GM20431 (cell line): ENCODE measurements around the gene MAD2L1.
"Not testable (repeated sequence)": the region's sequence is repeated elsewhere in the genome, so short reads cannot be mapped to it uniquely, and the experiment has no call there.

ENCODE experiments used
- in situ Hi-C: fragments of 300-500 bp; cut with MseI, MboI; formaldehyde crosslinking; loops from one replicate; pipeline ENCODE4 v1.15.0; 2020; ENCODE audit warnings: low sequenced_read_pairs; ENCODE audit not compliant: unreplicated experiment

Gene MAD2L1

GRCh38 chr4:120066517-120067340, at the start of gene MAD2L1:
Gene MAD2L1 (minus strand): TSS chr4:120066848. CDS start chr4:120066734, 114 bp downstream.
- in situ Hi-C loops, result no loop called here

- in situ Hi-C loops, result no loop called here
Observed at GRCh38 chr4:120111745-120112144, 45.1 kb upstream of the MAD2L1 start.

- in situ Hi-C loops, result no loop called here
Observed at GRCh38 chr4:120109406-120109805, 42.8 kb upstream of the MAD2L1 start.

- in situ Hi-C loops, result no loop called here
Observed at GRCh38 chr4:120105472-120105871, 38.8 kb upstream of the MAD2L1 start.

GRCh38 chr4:120096508-120097297, 30.1 kb upstream of the MAD2L1 start:
- in situ Hi-C loops, result no loop called here

- in situ Hi-C loops, result no loop called here
Observed at GRCh38 chr4:120088507-120088906, 21.9 kb upstream of the MAD2L1 start.

GRCh38 chr4:120088066-120088465, 21.4 kb upstream of the MAD2L1 start:
- in situ Hi-C loops, result not testable (repeated sequence)

GRCh38 chr4:120085705-120086104, 19.1 kb upstream of the MAD2L1 start:
- in situ Hi-C loops, result no loop called here

GRCh38 chr4:120084327-120084726, 17.7 kb upstream of the MAD2L1 start:
- in situ Hi-C loops, result no loop called here

GRCh38 chr4:120083152-120083551, 16.5 kb upstream of the MAD2L1 start:
- in situ Hi-C loops, result no loop called here

GRCh38 chr4:120082251-120082650, 15.6 kb upstream of the MAD2L1 start:
- in situ Hi-C loops, result no loop called here

GRCh38 chr4:120081726-120082125, 15.1 kb upstream of the MAD2L1 start:
- in situ Hi-C loops, result no loop called here

- in situ Hi-C loops, result no loop called here
Observed at GRCh38 chr4:120080533-120080932, 13.9 kb upstream of the MAD2L1 start.

GRCh38 chr4:120079839-120080520, 13.3 kb upstream of the MAD2L1 start:
- in situ Hi-C loops, result no loop called here

- in situ Hi-C loops, result no loop called here
Observed at GRCh38 chr4:120078216-120078615, 11.6 kb upstream of the MAD2L1 start.

GRCh38 chr4:120071192-120071795, 4.6 kb upstream of the MAD2L1 start:
- in situ Hi-C loops, result no loop called here

- in situ Hi-C loops, result no loop called here
Observed at GRCh38 chr4:120070196-120070595, 3.5 kb upstream of the MAD2L1 start.

GRCh38 chr4:120065974-120066516, 603 bp downstream of the MAD2L1 start:
- in situ Hi-C loops, result no loop called here

GRCh38 chr4:120064887-120065286, 1.8 kb downstream of the MAD2L1 start:
- in situ Hi-C loops, result no loop called here

GRCh38 chr4:120063711-120064110, 2.9 kb downstream of the MAD2L1 start:
- in situ Hi-C loops, result not testable (repeated sequence)
